Measurements from ENCODE around the gene IL1RAPL2.

GRCh38 chrX:105645667-105646357, 1079.8 kb downstream of the IL1RAPL2 start:
- no peak for TF ChIP-seq POLR2AphosphoS5 (IDR thresholded peaks at IDR 0.05; ENCODE audit: borderline replicate concordance, low read depth, low read length)
- no peak for TF ChIP-seq EZH2 (IDR thresholded peaks at IDR 0.05)
